Measurements from ENCODE around the gene NAA38. TPM values are rescaled to one million over a fixed set of nuclear protein-coding genes. Genes with fewer than 3 reads are reported as not detected.
"Not testable (repeated sequence)": the region's sequence is repeated elsewhere in the genome, so short reads cannot be mapped to it uniquely, and the experiment has no call there.

NAA38 gene
- total RNA-seq, 1 experiment from 2014 or later: 97.3 TPM

- in situ Hi-C loops (cut with HindIII; ENCODE audit: low sequenced_read_pairs): no loop called here
- DNase-seq (ENCODE audit: low spot score): no peak
These were observed 26.5 kb upstream of the NAA38 start for GRCh38 chr17:7883781-7884386.

- DNase-seq (ENCODE audit: low spot score): no peak
These were observed 25.3 kb upstream of the NAA38 start for GRCh38 chr17:7882629-7883028.

GRCh38 chr17:7882068-7882467, 24.7 kb upstream of the NAA38 start:
- in situ Hi-C loops (cut with HindIII; ENCODE audit: low sequenced_read_pairs): no loop called here
- no peak for DNase-seq (ENCODE audit: low spot score)

More at GRCh38 chr17:7882629-7883028, 25.3 kb upstream of the NAA38 start:
- in situ Hi-C loops (cut with HindIII; ENCODE audit: low sequenced_read_pairs): no loop called here

- DNase-seq (ENCODE audit: low spot score): peak; percentile 97
- in situ Hi-C loops (cut with HindIII; ENCODE audit: low sequenced_read_pairs): no loop called here
These were observed 24.1 kb upstream of the NAA38 start for GRCh38 chr17:7881276-7882054.

- in situ Hi-C loops (cut with HindIII; ENCODE audit: low sequenced_read_pairs): no loop called here
- no peak for DNase-seq (ENCODE audit: low spot score)
These were observed 22.9 kb upstream of the NAA38 start for GRCh38 chr17:7880076-7880868.

- no peak for DNase-seq (ENCODE audit: low spot score)
- in situ Hi-C loops (cut with HindIII; ENCODE audit: low sequenced_read_pairs): no loop called here
These were observed 20.9 kb upstream of the NAA38 start for GRCh38 chr17:7878234-7878633.

GRCh38 chr17:7875804-7876370, 18.5 kb upstream of the NAA38 start:
- in situ Hi-C loops (cut with HindIII; ENCODE audit: low sequenced_read_pairs): no loop called here
- DNase-seq (ENCODE audit: low spot score): no peak

- in situ Hi-C loops (cut with HindIII; ENCODE audit: low sequenced_read_pairs): no loop called here
- no peak for DNase-seq (ENCODE audit: low spot score)
These were observed 15.7 kb upstream of the NAA38 start for GRCh38 chr17:7873051-7873450.

- in situ Hi-C loops (cut with HindIII; ENCODE audit: low sequenced_read_pairs): no loop called here
- no peak for DNase-seq (ENCODE audit: low spot score)
These were observed 10.5 kb upstream of the NAA38 start for GRCh38 chr17:7867881-7868329.

- in situ Hi-C loops (cut with HindIII; ENCODE audit: low sequenced_read_pairs): no loop called here
- DNase-seq (ENCODE audit: low spot score): no peak
These were observed 7.8 kb upstream of the NAA38 start for GRCh38 chr17:7864995-7865650.

- DNase-seq (ENCODE audit: low spot score); in situ Hi-C loops (cut with HindIII; ENCODE audit: low sequenced_read_pairs): not testable (repeated sequence)
These were observed 7.0 kb upstream of the NAA38 start for GRCh38 chr17:7864384-7864783.

GRCh38 chr17:7862692-7863437, 5.5 kb upstream of the NAA38 start:
- in situ Hi-C loops (cut with HindIII; ENCODE audit: low sequenced_read_pairs): no loop called here
- peak; percentile 74 for DNase-seq (ENCODE audit: low spot score)

GRCh38 chr17:7859028-7859427, 1.7 kb upstream of the NAA38 start:
- DNase-seq (ENCODE audit: low spot score): no peak
- in situ Hi-C loops (cut with HindIII; ENCODE audit: low sequenced_read_pairs): no loop called here

GRCh38 chr17:7858522-7858810, 1.1 kb upstream of the NAA38 start:
- DNase-seq (ENCODE audit: low spot score): no peak
- in situ Hi-C loops (cut with HindIII; ENCODE audit: low sequenced_read_pairs): no loop called here

- in situ Hi-C loops (cut with HindIII; ENCODE audit: low sequenced_read_pairs): no loop called here
- peak; percentile 97 for DNase-seq (ENCODE audit: low spot score)
These were observed 558 bp upstream of the NAA38 start, which contains the start of gene CYB5D1 for GRCh38 chr17:7857713-7858521. CYB5D1 (plus strand) TSS chr17:7858003; CDS start chr17:7858135, 132 bp downstream.

GRCh38 chr17:7856011-7856810, 1.1 kb downstream of the NAA38 start:
- no peak for DNase-seq (ENCODE audit: low spot score)
- in situ Hi-C loops (cut with HindIII; ENCODE audit: low sequenced_read_pairs): no loop called here

- no peak for DNase-seq (ENCODE audit: low spot score)
- in situ Hi-C loops (cut with HindIII; ENCODE audit: low sequenced_read_pairs): no loop called here
These were observed 1.7 kb downstream of the NAA38 start for GRCh38 chr17:7855660-7856010.

Measured in G401 (cell line).